ENCODE results near the gene SLC44A2.

SLC44A2 gene

GRCh38 chr19:10586396-10586795 lies 39.0 kb upstream of the SLC44A2 start:
- no peak overlapping the region for H3K4me3 ChIP-seq (ENCODE audit: low read depth, low read length)
- TF ChIP-seq CTCF (IDR thresholded peaks at IDR 0.05; ENCODE audit: low read depth, low read length) (no peak), POLR2A (IDR thresholded peaks at IDR 0.05; ENCODE audit: extremely low read depth, insufficient read length) (no peak), MAX (IDR thresholded peaks at IDR 0.05; ENCODE audit: low read depth, low read length) (no peak), MYC (IDR thresholded peaks at IDR 0.05; ENCODE audit: low read depth, low read length) (no peak)

GRCh38 chr19:10587022-10587838 lies 38.1 kb upstream of the SLC44A2 start, which contains the start of gene AP1M2:
Gene AP1M2, minus strand, starts transcription at chr19:10587312. Its CDS starts 81 bp downstream, at chr19:10587231.
- DNase-seq (ENCODE audit: low read depth), result no peak
- H3K4me3 ChIP-seq (ENCODE audit: low read depth, low read length), result no peak within 1 kb of the TSS
- no peak for TF ChIP-seq CTCF (IDR thresholded peaks at IDR 0.05; ENCODE audit: low read depth, low read length)
- no peak for TF ChIP-seq MYC (IDR thresholded peaks at IDR 0.05; ENCODE audit: low read depth, low read length)
- TF ChIP-seq POLR2A (IDR thresholded peaks at IDR 0.05; ENCODE audit: extremely low read depth, insufficient read length), result no peak
- no peak for TF ChIP-seq MAX (IDR thresholded peaks at IDR 0.05; ENCODE audit: low read depth, low read length)

More at GRCh38 chr19:10586396-10586795, 39.0 kb upstream of the SLC44A2 start:
- no peak for DNase-seq (ENCODE audit: low read depth)

GRCh38 chr19:10587839-10588150 lies 37.6 kb upstream of the SLC44A2 start:
- no peak for TF ChIP-seq MAX (IDR thresholded peaks at IDR 0.05; ENCODE audit: low read depth, low read length)
- no peak for TF ChIP-seq POLR2A (IDR thresholded peaks at IDR 0.05; ENCODE audit: extremely low read depth, insufficient read length)
- TF ChIP-seq CTCF (IDR thresholded peaks at IDR 0.05; ENCODE audit: low read depth, low read length), result no peak
- no peak for TF ChIP-seq MYC (IDR thresholded peaks at IDR 0.05; ENCODE audit: low read depth, low read length)
- DNase-seq (ENCODE audit: low read depth), result no peak
- no peak overlapping the region for H3K4me3 ChIP-seq (ENCODE audit: low read depth, low read length)

- H3K4me3 ChIP-seq (ENCODE audit: low read depth, low read length), result no peak overlapping the region
- DNase-seq (ENCODE audit: low read depth), result no peak
- TF ChIP-seq CTCF (IDR thresholded peaks at IDR 0.05; ENCODE audit: low read depth, low read length), result no peak
Measured at GRCh38 chr19:10593148-10593547, 32.2 kb upstream of the SLC44A2 start.

GRCh38 chr19:10593820-10594637 lies 31.3 kb upstream of the SLC44A2 start:
- no peak for DNase-seq (ENCODE audit: low read depth)
- H3K4me3 ChIP-seq (ENCODE audit: low read depth, low read length), result no peak overlapping the region
- TF ChIP-seq MAX (IDR thresholded peaks at IDR 0.05; ENCODE audit: low read depth, low read length) (0 out of 2 replicates have a peak, but pooled peaks have one; percentile 28), MYC (IDR thresholded peaks at IDR 0.05; ENCODE audit: low read depth, low read length) (no peak)

- TF ChIP-seq MYC (IDR thresholded peaks at IDR 0.05; ENCODE audit: low read depth, low read length) (no peak), POLR2A (IDR thresholded peaks at IDR 0.05; ENCODE audit: extremely low read depth, insufficient read length) (no peak), CTCF (IDR thresholded peaks at IDR 0.05; ENCODE audit: low read depth, low read length) (no peak), MAX (IDR thresholded peaks at IDR 0.05; ENCODE audit: low read depth, low read length) (no peak)
- no peak for DNase-seq (ENCODE audit: low read depth)
- H3K4me3 ChIP-seq (ENCODE audit: low read depth, low read length), result no peak overlapping the region
Measured at GRCh38 chr19:10600149-10600548, 25.2 kb upstream of the SLC44A2 start.
